SK-N-SH (cell line): ENCODE measurements around the gene ANTKMT. TPM values are rescaled to one million over a fixed set of nuclear protein-coding genes. Genes with fewer than 3 reads are reported as not detected.

Source experiments
- CTCF ChIA-PET: fragments of 300-600, 350-600 bp; formaldehyde crosslinking; extraction: SDS; loops from one replicate; lab custom pipeline; 2021; lab: Yijun Ruan, JAX
- POLR2A ChIA-PET: fragments of 350-600 bp; sonication (Branson Sonifier 250); formaldehyde crosslinking; extraction: SDS; loops from one replicate; lab custom pipeline; 2020; ENCODE audit warnings: antibody characterized with exemption, inconsistent platforms; lab: Yijun Ruan, JAX
- DNase-seq: peaks from one replicate; pipeline ENCODE4 v3.0.0; 2012
- H2AFZ ChIP-seq: fragments of 200-600 bp; sonication (generic); 2 replicates; pipeline ENCODE4 v1.8.1; 2016; ENCODE audit warnings: antibody characterized with exemption, mild to moderate bottlenecking, low read depth
- H3F3A ChIP-seq: fragments of 200-600 bp; sonication (generic); replicated peaks from 2 replicates; pipeline ENCODE3; 2016; ENCODE audit warnings: antibody characterized with exemption, mild to moderate bottlenecking; ENCODE audit not compliant: insufficient read depth
- H3K27ac ChIP-seq, 2 experiments: fragments of 200-500 bp in 1 of 2; fragments of 200-600 bp in 1 of 2; sonication (Bioruptor generic) in 1 of 2; sonication (generic), shearing (Covaris generic) in 1 of 2; 2 replicates each; pipeline versions ENCODE4 v1.5.1 to v1.6.1; 2014 to 2016; ENCODE audit warnings: low read depth in 2 of 2, inconsistent platforms in 1 of 2, low read length in 1 of 2, mild to moderate bottlenecking in 1 of 2, mixed read lengths in 1 of 2
- H3K27me3 ChIP-seq: fragments of 200-600 bp; sonication (generic), shearing (Covaris generic); 2 replicates; pipeline ENCODE4 v1.6.1; 2016; ENCODE audit warnings: mixed run types; ENCODE audit not compliant: insufficient read depth
- H3K36me3 ChIP-seq, 2 experiments: fragments of 200-500 bp in 1 of 2; fragments of 200-600 bp in 1 of 2; sonication (Bioruptor generic) in 1 of 2; sonication (generic) in 1 of 2; replicated peaks in 1 of 2; 2 replicates each; pipeline versions ENCODE3 to v1.5.1; 2014 to 2016; ENCODE audit warnings: low read length in 1 of 2, mild to moderate bottlenecking in 1 of 2; ENCODE audit not compliant: insufficient read depth in 2 of 2, control insufficient read depth in 1 of 2
- H3K4me1 ChIP-seq, 2 experiments: fragments of 200-500 bp in 1 of 2; fragments of 200-600 bp in 1 of 2; sonication (Bioruptor generic) in 1 of 2; sonication (generic), shearing (Covaris generic) in 1 of 2; 2 replicates each; pipeline versions ENCODE4 v1.5.1 to v1.6.1; 2014 to 2016; ENCODE audit warnings: low read depth in 1 of 2, low read length in 1 of 2, mixed run types in 1 of 2; ENCODE audit not compliant: insufficient read depth in 2 of 2, control insufficient read depth in 1 of 2
- H3K4me2 ChIP-seq: fragments of 200-600 bp; sonication (generic), shearing (Covaris generic); 2 replicates; pipeline ENCODE4 v1.6.1; 2017; ENCODE audit warnings: mixed run types
- H3K4me3 ChIP-seq, 2 experiments: fragments of 200-500 bp in 1 of 2; fragments of 200-600 bp in 1 of 2; sonication (Bioruptor generic) in 1 of 2; sonication (generic), shearing (Covaris generic) in 1 of 2; 2 replicates each; pipeline versions ENCODE4 v1.5.1 to v1.8.1; 2014 to 2016; ENCODE audit warnings: low read depth in 2 of 2, inconsistent platforms in 1 of 2, low read length in 1 of 2, mild to moderate bottlenecking in 1 of 2, mixed read lengths in 1 of 2, moderate library complexity in 1 of 2
- H3K79me2 ChIP-seq: fragments of 200-600 bp; sonication (generic); 2 replicates; pipeline ENCODE4 v1.8.1; 2017; ENCODE audit warnings: mild to moderate bottlenecking; ENCODE audit not compliant: insufficient read depth
- H3K9ac ChIP-seq: fragments of 200-600 bp; sonication (generic); 2 replicates; pipeline ENCODE4 v1.6.1; 2017; ENCODE audit warnings: mixed run types
- H3K9me2 ChIP-seq: fragments of 200-600 bp; sonication (generic); 2 replicates; pipeline ENCODE4 v1.6.1; 2017; ENCODE audit warnings: mixed run types
- H3K9me3 ChIP-seq: fragments of 200-600 bp; sonication (generic); 2 replicates; pipeline ENCODE4 v1.6.1; 2017; ENCODE audit warnings: mixed run types, mild to moderate bottlenecking, moderate library complexity
- H4K20me1 ChIP-seq: fragments of 200-600 bp; sonication (generic); 2 replicates; pipeline ENCODE4 v1.6.1; 2017; ENCODE audit warnings: mild to moderate bottlenecking, mixed run types; ENCODE audit not compliant: insufficient read depth
- CTCF ChIP-seq: fragments of 200-600 bp; sonication (generic); IDR thresholded peaks from 2 replicates; pipeline ENCODE4 v1.6.1; 2017; ENCODE audit warnings: antibody characterized with exemption, mild to moderate bottlenecking, moderate library complexity
- FOSL2 ChIP-seq: IDR thresholded peaks from 2 replicates; pipeline ENCODE4 v1.4.0; 2012; ENCODE audit warnings: low read depth, mild to moderate bottlenecking, moderate library complexity, borderline replicate concordance
- IRF3 ChIP-seq: fragments of 150-350 bp; IDR thresholded peaks from 2 replicates; pipeline ENCODE4 v1.6.1; 2016; ENCODE audit warnings: mild to moderate bottlenecking, low read depth, low read length
- NFIC ChIP-seq: IDR thresholded peaks from 2 replicates; pipeline ENCODE4 v1.4.0; 2012; ENCODE audit warnings: borderline replicate concordance
- PBX3 ChIP-seq: IDR thresholded peaks from 2 replicates; pipeline ENCODE4; 2012
- POLR2AphosphoS5 ChIP-seq: IDR thresholded peaks from 2 replicates; pipeline ENCODE4 v1.6.1; 2012; ENCODE audit warnings: low read depth, low read length
- RCOR1 ChIP-seq: fragments of 150-350 bp; IDR thresholded peaks from 2 replicates; pipeline ENCODE4 v1.6.1; 2017; ENCODE audit warnings: antibody characterized with exemption, low read length
- REST ChIP-seq: IDR thresholded peaks from 2 replicates; pipeline ENCODE4 v1.6.1; 2012; ENCODE audit warnings: mild to moderate bottlenecking, low read depth, low read length, moderate library complexity
- RXRA ChIP-seq: IDR thresholded peaks from 2 replicates; pipeline ENCODE4 v1.4.0; 2012; ENCODE audit warnings: low read depth, mild to moderate bottlenecking, borderline replicate concordance
- TAF1 ChIP-seq: IDR thresholded peaks from 2 replicates; pipeline ENCODE4 v1.6.1; 2012; ENCODE audit warnings: low read depth, mild to moderate bottlenecking, low read length, moderate library complexity, borderline replicate concordance
- TCF12 ChIP-seq: IDR thresholded peaks from 2 replicates; pipeline ENCODE4 v1.4.0; 2012
- YY1 ChIP-seq: IDR thresholded peaks from 2 replicates; pipeline ENCODE4 v1.4.0; 2012; ENCODE audit warnings: low read depth, mild to moderate bottlenecking
- ZBTB33 ChIP-seq: IDR thresholded peaks from 2 replicates; pipeline ENCODE4 v1.4.0; 2012; ENCODE audit warnings: low read depth, borderline replicate concordance
- WGBS: methylation state at CpG from one replicate; pipeline ENCODE4 v1.1.6; 2017; ENCODE audit warnings: low lambda C conversion rate; 5-methylcytosine and 5-hydroxymethylcytosine counted together
- polyA plus RNA-seq, 3 experiments: library from polyadenylated mRNA; depleted of rRNA; stranded (reverse); fragments of >200 nt; gene quantifications; 2 replicates each; pipeline ENCODE4 v1.2.3, GENCODE V29; 2012

The ANTKMT gene
- polyA plus RNA-seq, 1 of the 3 experiments (the other 2 are of a cell fraction) = 57.4 TPM

- no peak overlapping the region for H3K4me2 ChIP-seq
- H2AFZ ChIP-seq = no peak overlapping the region
- no peak overlapping the region for H3K27ac ChIP-seq
- POLR2A ChIA-PET = interaction anchor here (1.0 to 3.0 kb wide), 4 partner anchors 8 to 18 kb away, joined by 3 to 16 read pairs (median 3); no protein-coding TSS in a partner anchor
- no peak for TF ChIP-seq NFIC
- no peak for TF ChIP-seq RXRA
- TF ChIP-seq REST = no peak
- no peak for TF ChIP-seq YY1
- TF ChIP-seq POLR2AphosphoS5 = no peak
- TF ChIP-seq PBX3 = no peak
- no peak for TF ChIP-seq FOSL2
- TF ChIP-seq CTCF = no peak
- TF ChIP-seq IRF3 = no peak
- no peak for TF ChIP-seq RCOR1
- TF ChIP-seq TAF1 = no peak
- TF ChIP-seq ZBTB33 = no peak
- TF ChIP-seq TCF12 = no peak
- TF ChIP-seq, all 33 proteins: peak for 0
- no peak for DNase-seq
- CTCF ChIA-PET = interaction anchor here (5.2 to 20.3 kb wide), 2 partner anchors 10 to 17 kb away, joined by 33 to 358 read pairs; partner anchors contain the start of genes ANTKMT, CIAO3, FBXL16 and METRN
- H3K9ac ChIP-seq = no peak overlapping the region
- H3F3A ChIP-seq = peaks cover 13% of the 10 kb centered on the region
- no peak overlapping the region for H3K4me3 ChIP-seq
- no peaks in the 10 kb centered on the region for H3K9me2 ChIP-seq
- no peaks in the 10 kb centered on the region for H3K79me2 ChIP-seq
- peaks cover 0 to 14% of the 10 kb centered on the region in 2 experiments; a peak in 1 of 4 replicates for H3K4me1 ChIP-seq
- peaks cover 0 to 18% of the 10 kb centered on the region in 2 experiments for H3K36me3 ChIP-seq
- H3K27me3 ChIP-seq = no peaks in the 10 kb centered on the region
- no peaks in the 10 kb centered on the region for H3K9me3 ChIP-seq
- WGBS = 90% methylated on average over 7 of the region's 37 CpGs
- H4K20me1 ChIP-seq = 0 out of 2 replicates have a peak, but pooled peaks cover 2% of the 10 kb centered on the region
Observed at GRCh38 chr16:729768-730665, 9.1 kb downstream of the ANTKMT start.
